Measurements from ENCODE around the gene PMIS2.

PMIS2 gene

GRCh38 chr19:35628565-35629331 is 42.8 kb downstream of the PMIS2 start, which contains the start of gene RBM42:
RBM42 (plus strand) TSS chr19:35629036; CDS start chr19:35629154, 118 bp downstream.
- peaks cover 23% of the 10 kb centered on the region for H3K36me3 ChIP-seq (ENCODE audit: control insufficient read depth, insufficient read depth, low read length)
- DNase-seq (ENCODE audit: extremely low read depth, insufficient read length) = peak; percentile 95
- peak within 1 kb of the TSS; percentile 98 for H3K4me3 ChIP-seq (replicated peaks; ENCODE audit: low read depth, low read length)
- no peaks in the 10 kb centered on the region for H3K27me3 ChIP-seq (replicated peaks; ENCODE audit: control insufficient read depth, insufficient read depth, low read length)
- no peak for TF ChIP-seq CTCF (IDR thresholded peaks at IDR 0.05; ENCODE audit: insufficient read depth, low read length, poor library complexity, severe bottlenecking)

- DNase-seq (ENCODE audit: extremely low read depth, insufficient read length) = no peak
- Histone ChIP-seq H3K4me3 (replicated peaks; ENCODE audit: low read depth, low read length) (peak overlapping the region; percentile 98), H3K36me3 (ENCODE audit: control insufficient read depth, insufficient read depth, low read length) (peaks cover 26% of the 10 kb centered on the region), H3K27me3 (replicated peaks; ENCODE audit: control insufficient read depth, insufficient read depth, low read length) (no peaks in the 10 kb centered on the region)
- TF ChIP-seq CTCF (IDR thresholded peaks at IDR 0.05; ENCODE audit: insufficient read depth, low read length, poor library complexity, severe bottlenecking) = no peak
Observed at GRCh38 chr19:35629332-35629633, 43.3 kb downstream of the PMIS2 start.

- Histone ChIP-seq H3K4me3 (replicated peaks; ENCODE audit: low read depth, low read length) (no peak overlapping the region), H3K36me3 (ENCODE audit: control insufficient read depth, insufficient read depth, low read length) (peaks cover 48% of the 10 kb centered on the region), H3K27me3 (replicated peaks; ENCODE audit: control insufficient read depth, insufficient read depth, low read length) (no peaks in the 10 kb centered on the region)
- no peak for TF ChIP-seq CTCF (IDR thresholded peaks at IDR 0.05; ENCODE audit: insufficient read depth, low read length, poor library complexity, severe bottlenecking)
- DNase-seq (ENCODE audit: extremely low read depth, insufficient read length) = no peak
Observed at GRCh38 chr19:35633727-35634440, 47.9 kb downstream of the PMIS2 start.

- no peaks in the 10 kb centered on the region for H3K27me3 ChIP-seq (replicated peaks; ENCODE audit: control insufficient read depth, insufficient read depth, low read length)
- DNase-seq (ENCODE audit: extremely low read depth, insufficient read length) = no peak
- no peak for TF ChIP-seq CTCF (IDR thresholded peaks at IDR 0.05; ENCODE audit: insufficient read depth, low read length, poor library complexity, severe bottlenecking)
- peaks cover 40% of the 10 kb centered on the region for H3K36me3 ChIP-seq (ENCODE audit: control insufficient read depth, insufficient read depth, low read length)
- no peak overlapping the region for H3K4me3 ChIP-seq (replicated peaks; ENCODE audit: low read depth, low read length)
Observed at GRCh38 chr19:35636651-35637050, 50.7 kb downstream of the PMIS2 start.
